CD4-positive, alpha-beta memory T cell (primary cell): ENCODE results near the gene VHLL. TPM values are rescaled to one million over a fixed set of nuclear protein-coding genes. Genes with fewer than 3 reads are reported as not detected.
A peak's percentile ranks its signal among the peaks of the same experiment; 100 is the strongest.

Experiments used
- CTCF ChIA-PET: fragments of 350-600 bp; sonication (Branson Sonifier 250); formaldehyde crosslinking; loops from one replicate; lab custom pipeline; 2021; ENCODE audit warnings: inconsistent platforms; ENCODE audit not compliant: partially characterized antibody; lab: Charles Lee
- POLR2A ChIA-PET: fragments of 350-600 bp; sonication (Branson Sonifier 250); formaldehyde crosslinking; loops from one replicate; lab custom pipeline; 2021; ENCODE audit not compliant: partially characterized antibody; lab: Charles Lee
- DNase-seq, 5 donors: peaks; one replicate each; pipeline versions ENCODE4 v3.0.0 to v3.0.0-alpha.2; 2020 to 2022; ENCODE audit warnings: mixed read lengths in 1 of 5
- H3K27ac ChIP-seq: one replicate; pipeline ENCODE4 v1.7.0; 2013; ENCODE audit warnings: low read depth, low read length
- H3K27me3 ChIP-seq: 2 replicates; pipeline ENCODE4 v1.7.0; 2013; ENCODE audit warnings: mild to moderate bottlenecking, low read length, moderate library complexity; ENCODE audit not compliant: insufficient read depth
- H3K36me3 ChIP-seq: 2 replicates; pipeline ENCODE4 v1.7.0; 2013; ENCODE audit warnings: mild to moderate bottlenecking, low read length, moderate library complexity; ENCODE audit not compliant: insufficient read depth
- H3K4me1 ChIP-seq: 2 replicates; pipeline ENCODE4 v1.7.0; 2013; ENCODE audit warnings: mild to moderate bottlenecking, low read length, moderate library complexity; ENCODE audit not compliant: insufficient read depth
- H3K4me3 ChIP-seq, 2 donors: one replicate each; pipeline ENCODE4 v1.7.0; 2013; ENCODE audit warnings: low read length in 2 of 2, mild to moderate bottlenecking in 1 of 2
- H3K9me3 ChIP-seq, 2 donors: one replicate each; pipeline ENCODE4 v1.7.0; 2013; ENCODE audit warnings: low read length in 2 of 2, control low read depth in 1 of 2; ENCODE audit not compliant: control insufficient read depth in 1 of 2
- H3K27ac Mint-ChIP-seq, 7 donors: one replicate each; pipeline ENCODE4 v1.8.0; 2020 to 2021; ENCODE audit warnings: mixed read lengths in 7 of 7, mild to moderate bottlenecking in 6 of 7, inconsistent platforms in 3 of 7, moderate library complexity in 3 of 7
- H3K27me3 Mint-ChIP-seq, 2 donors: one replicate each; pipeline ENCODE4 v1.8.0; 2020 to 2021; ENCODE audit warnings: mixed read lengths in 2 of 2
- H3K36me3 Mint-ChIP-seq, 2 donors: one replicate each; pipeline ENCODE4 v1.8.0; 2020 to 2021; ENCODE audit warnings: mixed read lengths in 2 of 2, inconsistent platforms in 1 of 2, mild to moderate bottlenecking in 1 of 2
- H3K4me1 Mint-ChIP-seq, 4 donors: one replicate each; pipeline ENCODE4 v1.8.0; 2020 to 2021; ENCODE audit warnings: mixed read lengths in 4 of 4, mild to moderate bottlenecking in 1 of 4
- H3K4me3 Mint-ChIP-seq, 8 donors: one replicate each; pipeline ENCODE4 v1.8.0; 2020 to 2021; ENCODE audit warnings: mixed read lengths in 8 of 8, mild to moderate bottlenecking in 7 of 8, moderate library complexity in 6 of 8, inconsistent platforms in 3 of 8
- H3K9me3 Mint-ChIP-seq, 8 donors: one replicate each; pipeline ENCODE4 v1.8.0; 2020 to 2021; ENCODE audit warnings: mixed read lengths in 8 of 8, mild to moderate bottlenecking in 5 of 8, inconsistent platforms in 3 of 8, moderate library complexity in 1 of 8
- intact Hi-C: fragments of 100-400 bp; cut with micrococcal nuclease; formaldehyde crosslinking; loops from one replicate; pipeline ENCODE4 v1.15.1; 2023
- polyA plus RNA-seq, 2 donors: library from polyadenylated mRNA; unstranded; fragments of 300-500 nt; fragmentation: Illumina TruSeq; gene quantifications; one replicate each; pipeline ENCODE4 v1.2.3, GENCODE V29; 2021
- total RNA-seq, 2 experiments: library from RNA; stranded (reverse); gene quantifications; one replicate each; pipeline ENCODE4 v1.2.3, GENCODE V29; 2021

VHLL gene
- total and polyA plus RNA-seq, 4 experiments from 2014 or later: 0.52 to 0.53 TPM; not detected in 2

DNA sequence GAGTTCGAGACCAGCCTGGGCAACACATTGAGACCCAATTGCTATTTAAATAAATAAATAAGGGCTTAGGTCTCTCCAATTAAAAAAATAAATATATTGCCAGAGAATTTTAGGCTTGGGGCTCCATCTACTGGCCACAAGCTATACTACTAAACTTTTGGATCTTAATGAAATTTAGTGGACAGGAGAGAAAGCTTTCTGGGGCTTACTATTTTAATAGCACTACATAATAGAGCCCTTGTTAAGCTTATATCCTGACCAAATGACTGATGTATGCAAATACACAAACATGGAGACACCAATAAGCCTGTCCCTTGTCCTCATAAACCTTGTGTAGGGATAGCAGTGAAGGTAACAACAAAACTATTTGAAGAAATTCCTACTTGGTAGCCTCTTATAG, 20.6 kb upstream of the VHLL start:
- Mint-ChIP-seq H3K4me3 (no peak overlapping the region), H3K36me3 (peaks cover 34 to 76% of the 10 kb centered on the region in 2 donors), H3K9me3 (no peaks in the 10 kb centered on the region), H3K4me1 (peaks cover 0 to 2% (median 0%) of the 10 kb centered on the region in 4 donors), H3K27me3 (no peaks in the 10 kb centered on the region), H3K27ac (no peak overlapping the region)
- intact Hi-C loops: loop anchor here (2.0 kb wide), 1 partner anchor 173 kb away; no protein-coding TSS in a partner anchor
- peak in 3 of 5 donors; percentile 13 to 33 (median 27) for DNase-seq
- Histone ChIP-seq H3K9me3 (no peaks in the 10 kb centered on the region), H3K27ac (no peak overlapping the region), H3K4me1 (no peaks in the 10 kb centered on the region), H3K4me3 (no peak overlapping the region), H3K36me3 (peaks cover 67% of the 10 kb centered on the region), H3K27me3 (no peaks in the 10 kb centered on the region)
- ChIA-PET POLR2A (no interaction called here), CTCF (interaction anchor here (0.6 to 2.5 kb wide), 20 partner anchors 10 to 227 kb away, joined by 3 to 17 read pairs (median 4); partner anchors contain the start of genes CCT3 and PMF1)

GRCh38 chr1:156316909-156317308, 17.8 kb upstream of the VHLL start:
- peaks cover 66% of the 10 kb centered on the region for H3K36me3 ChIP-seq
- peaks cover 38 to 83% of the 10 kb centered on the region in 2 donors for H3K36me3 Mint-ChIP-seq
- H3K27ac Mint-ChIP-seq: peak overlapping the region in 1 of 7 donors; percentile 43
- peaks cover 0 to 2% (median under 1%) of the 10 kb centered on the region in 4 donors for H3K4me1 Mint-ChIP-seq
- no peak for DNase-seq
- H3K4me3 Mint-ChIP-seq: no peak overlapping the region
- no peaks in the 10 kb centered on the region for H3K27me3 Mint-ChIP-seq
- H3K9me3 Mint-ChIP-seq: no peaks in the 10 kb centered on the region
- H3K9me3 ChIP-seq: no peaks in the 10 kb centered on the region
- CTCF ChIA-PET: interaction anchor here (0.7 to 0.9 kb wide), 3 partner anchors 45 to 226 kb away, joined by 3 to 4 read pairs (median 3); no protein-coding TSS in a partner anchor
- H3K27me3 ChIP-seq: no peaks in the 10 kb centered on the region
- H3K4me3 ChIP-seq: no peak overlapping the region
- POLR2A ChIA-PET: no interaction called here
- no peak overlapping the region for H3K27ac ChIP-seq
- intact Hi-C loops: no loop called here
- no peaks in the 10 kb centered on the region for H3K4me1 ChIP-seq

- ChIA-PET CTCF (no interaction called here), POLR2A (no interaction called here)
- Histone ChIP-seq H3K27me3 (no peaks in the 10 kb centered on the region), H3K27ac (no peak overlapping the region), H3K4me1 (no peaks in the 10 kb centered on the region), H3K4me3 (no peak overlapping the region), H3K36me3 (peaks cover 59% of the 10 kb centered on the region), H3K9me3 (no peaks in the 10 kb centered on the region)
- Mint-ChIP-seq H3K4me3 (no peak overlapping the region), H3K36me3 (peaks cover 32 to 68% of the 10 kb centered on the region in 2 donors), H3K9me3 (no peaks in the 10 kb centered on the region), H3K27me3 (no peaks in the 10 kb centered on the region), H3K4me1 (peaks cover 0 to 2% (median 0%) of the 10 kb centered on the region in 4 donors), H3K27ac (peak overlapping the region in 2 of 7 donors; percentile 43 to 44)
- intact Hi-C loops: no loop called here
- DNase-seq: no peak
These were observed 11.9 kb upstream of the VHLL start for GRCh38 chr1:156310962-156311361.

DNA sequence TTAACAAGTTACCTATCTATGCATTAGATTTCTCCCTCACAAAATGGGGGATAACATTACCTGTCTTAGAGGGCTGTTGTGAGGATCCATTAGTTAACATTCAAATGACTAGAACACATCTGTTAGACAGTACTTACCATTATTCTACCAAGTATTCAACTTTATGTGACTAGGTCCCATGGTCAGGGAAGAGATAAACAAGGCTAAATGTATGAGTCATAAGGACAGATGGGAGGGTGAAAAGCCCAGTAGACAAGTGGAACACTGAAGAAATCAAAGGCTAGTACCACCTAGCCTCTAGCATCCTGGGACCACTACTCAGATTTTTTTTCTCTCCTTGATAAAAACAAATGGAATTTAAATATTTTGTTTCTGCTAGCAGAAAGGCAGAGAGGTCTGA, 9.0 kb upstream of the VHLL start:
- Mint-ChIP-seq H3K4me1 (no peaks in the 10 kb centered on the region), H3K36me3 (peaks cover 24 to 48% of the 10 kb centered on the region in 2 donors), H3K4me3 (no peak overlapping the region), H3K9me3 (no peaks in the 10 kb centered on the region), H3K27me3 (no peaks in the 10 kb centered on the region), H3K27ac (no peak overlapping the region)
- no peak overlapping the region for H3K27ac ChIP-seq
- no peaks in the 10 kb centered on the region for H3K9me3 ChIP-seq
- POLR2A ChIA-PET: interaction anchor here (1.1 kb wide), 1 partner anchor 12 kb away, joined by 3 read pairs; the partner anchor contains the start of gene GLMP
- H3K4me1 ChIP-seq: no peaks in the 10 kb centered on the region
- H3K36me3 ChIP-seq: peaks cover 46% of the 10 kb centered on the region
- H3K27me3 ChIP-seq: no peaks in the 10 kb centered on the region
- CTCF ChIA-PET: interaction anchor here (1.6 kb wide), 1 partner anchor 11 kb away, joined by 5 read pairs; no protein-coding TSS in a partner anchor
- intact Hi-C loops: no loop called here
- H3K4me3 ChIP-seq: no peak overlapping the region
- DNase-seq: no peak

- H3K27me3 Mint-ChIP-seq: no peaks in the 10 kb centered on the region
- intact Hi-C loops: no loop called here
- H3K4me1 Mint-ChIP-seq: no peaks in the 10 kb centered on the region
- H3K4me3 ChIP-seq: no peak overlapping the region
- H3K4me3 Mint-ChIP-seq: no peak overlapping the region
- no peak overlapping the region for H3K27ac ChIP-seq
- H3K36me3 ChIP-seq: peaks cover 24% of the 10 kb centered on the region
- no peaks in the 10 kb centered on the region for H3K9me3 ChIP-seq
- no peaks in the 10 kb centered on the region for H3K9me3 Mint-ChIP-seq
- peaks cover 16 to 27% of the 10 kb centered on the region in 2 donors for H3K36me3 Mint-ChIP-seq
- H3K27ac Mint-ChIP-seq: no peak overlapping the region
- no peak for DNase-seq
- H3K27me3 ChIP-seq: no peaks in the 10 kb centered on the region
- no peaks in the 10 kb centered on the region for H3K4me1 ChIP-seq
- POLR2A ChIA-PET: interaction anchor here (3.1 kb wide), 1 partner anchor 23 kb away, joined by 11 read pairs; the partner anchor contains the start of gene SMG5
- CTCF ChIA-PET: interaction anchor here (1.3 kb wide), 1 partner anchor 14 kb away, joined by 4 read pairs; no protein-coding TSS in a partner anchor
These were observed 6.1 kb upstream of the VHLL start for GRCh38 chr1:156305215-156305614.

- CTCF ChIA-PET: interaction anchor here (0.7 to 1.1 kb wide), 2 partner anchors 15 to 17 kb away, joined by 3 to 4 read pairs; no protein-coding TSS in a partner anchor
- H3K27ac Mint-ChIP-seq: no peak overlapping the region
- POLR2A ChIA-PET: interaction anchor here (3.1 kb wide), 1 partner anchor 21 kb away, joined by 11 read pairs; the partner anchor contains the start of gene SMG5
- H3K36me3 Mint-ChIP-seq: peaks cover 9 to 16% of the 10 kb centered on the region in 2 donors
- Histone ChIP-seq H3K27me3 (no peaks in the 10 kb centered on the region), H3K9me3 (no peaks in the 10 kb centered on the region), H3K4me3 (no peak overlapping the region), H3K36me3 (peaks cover 7% of the 10 kb centered on the region), H3K27ac (no peak overlapping the region), H3K4me1 (no peaks in the 10 kb centered on the region)
- no peak for DNase-seq
- no peaks in the 10 kb centered on the region for H3K27me3 Mint-ChIP-seq
- no peaks in the 10 kb centered on the region for H3K9me3 Mint-ChIP-seq
- intact Hi-C loops: no loop called here
- H3K4me3 Mint-ChIP-seq: no peak overlapping the region
- no peaks in the 10 kb centered on the region for H3K4me1 Mint-ChIP-seq
These were observed 4.1 kb upstream of the VHLL start for GRCh38 chr1:156303241-156303640.

DNA sequence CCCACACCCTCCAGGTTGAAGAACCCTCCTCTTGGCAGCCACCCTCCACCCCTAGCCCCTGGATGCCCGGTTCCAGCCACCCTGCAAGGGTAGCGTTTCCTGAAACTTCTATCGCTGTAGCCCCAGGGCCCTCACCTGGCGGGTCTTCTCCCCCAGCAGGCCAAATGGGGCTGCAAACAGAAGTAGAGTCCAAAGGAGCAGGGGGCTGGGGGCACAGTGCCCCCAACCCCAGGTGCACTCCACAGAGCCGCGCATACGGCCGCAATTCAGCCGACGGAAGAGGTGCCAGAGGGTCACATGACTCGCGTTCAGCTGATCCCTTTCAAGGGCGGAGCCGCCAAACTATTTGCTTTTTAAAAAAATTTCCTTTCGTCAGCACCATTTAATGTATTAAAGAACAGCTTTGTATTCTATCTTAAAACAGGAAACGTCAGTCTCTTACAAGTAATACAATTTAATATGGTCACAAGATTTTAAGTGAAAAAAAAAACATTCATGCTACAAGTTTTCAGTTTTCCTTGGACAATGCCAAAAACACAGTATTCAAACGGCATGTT, 3.6 kb downstream of the VHLL start, which contains the start of gene GLMP:
GLMP (minus strand) TSS at position 289 of the 557 bp plus-strand sequence; CDS start at position 255, 34 bp downstream.
- peak; percentile 55 to 64 (median 59) for DNase-seq
- Mint-ChIP-seq H3K27ac (peak within 1 kb of the TSS; percentile 18 to 91 (median 88)), H3K4me1 (peaks cover 14 to 26% (median 17%) of the 10 kb centered on the region in 4 donors), H3K4me3 (peak within 1 kb of the TSS; percentile 89 to 95 (median 92)), H3K9me3 (no peaks in the 10 kb centered on the region), H3K36me3 (peaks cover 0 to 13% of the 10 kb centered on the region in 2 donors), H3K27me3 (no peaks in the 10 kb centered on the region)
- no peaks in the 10 kb centered on the region for H3K27me3 ChIP-seq
- intact Hi-C loops: no loop called here
- POLR2A ChIA-PET: interaction anchor here (0.5 to 3.2 kb wide), 7 partner anchors 10 to 304 kb away, joined by 3 to 50 read pairs (median 3); partner anchors contain the start of genes CCT3, SMG5, TMEM79 and TSACC
- peak within 1 kb of the TSS; percentile 77 to 83 for H3K4me3 ChIP-seq
- H3K36me3 ChIP-seq: peaks cover 3% of the 10 kb centered on the region
- peaks cover 17% of the 10 kb centered on the region for H3K4me1 ChIP-seq
- peak within 1 kb of the TSS; percentile 65 for H3K27ac ChIP-seq
- H3K9me3 ChIP-seq: no peaks in the 10 kb centered on the region
- CTCF ChIA-PET: no interaction called here
